Left lung (tissue), 10 donors: ENCODE data around the gene ABI3BP. TPM values are rescaled to one million over a fixed set of nuclear protein-coding genes. Genes with fewer than 3 reads are reported as not detected.

Experiments used
- ATAC-seq: fragments of 200-7000 bp; cut with Tn5 transposase; one replicate; pipeline ENCODE4 v1.9.1; 2020; ENCODE audit warnings: moderate library complexity
- DNase-seq, 4 donors: peaks; one replicate each; pipeline ENCODE4 v3.0.0-alpha.2; 2013 to 2020
- H3K27ac ChIP-seq, 2 donors: fragments of 200-600 bp; sonication (generic) in 1 of 2; one replicate each; pipeline versions ENCODE4 v1.5.0 to v1.8.0; 2020 to 2021
- H3K27me3 ChIP-seq, 2 donors: fragments of 200-600 bp; sonication (generic) in 1 of 2; one replicate each; pipeline versions ENCODE4 v1.5.0 to v1.8.0; 2020 to 2021
- H3K36me3 ChIP-seq, 2 donors: fragments of 200-600 bp; sonication (generic) in 1 of 2; one replicate each; pipeline versions ENCODE4 v1.5.0 to v1.8.0; 2020 to 2021
- H3K4me1 ChIP-seq, 2 donors: fragments of 200-600 bp; one replicate each; pipeline ENCODE4 v1.8.0; 2021
- H3K4me3 ChIP-seq, 2 donors: fragments of 200-600 bp; sonication (generic) in 1 of 2; one replicate each; pipeline versions ENCODE4 v1.5.0 to v1.8.0; 2020 to 2021; ENCODE audit warnings: mild to moderate bottlenecking in 1 of 2
- H3K9me3 ChIP-seq, 2 donors: fragments of 200-600 bp; sonication (generic) in 1 of 2; one replicate each; pipeline versions ENCODE4 v1.5.0 to v1.8.0; 2020 to 2021
- intact Hi-C, 2 donors: fragments of 100-400 bp; cut with DNase I; formaldehyde crosslinking; loops; one replicate each; pipeline versions ENCODE4 v1.11.2 to v1.14.2; 2022
- polyA plus RNA-seq, 6 donors: library from polyadenylated mRNA; unstranded; fragments of 120-200 nt; gene quantifications; one replicate each; pipeline ENCODE4 v1.2.1, GENCODE V29; 2013; ENCODE audit not compliant: insufficient read length in 6 of 6
- total RNA-seq, 2 donors: library from RNA; stranded (reverse); fragmentation: NEBNext Ultra II Directional; extraction: Animal tissue kit (Norgen Biotek cat#: 25700); gene quantifications; one replicate each; pipeline ENCODE4 v1.2.1, GENCODE V29; 2021
- TF ChIP-seq, protein P1 (sequence below), 2 donors: fragments of 200-600 bp; sonication (generic) in 1 of 2; IDR thresholded peaks; one replicate each; pipeline versions ENCODE4 v1.5.0 to v1.8.0; 2021; ENCODE audit warnings: antibody characterized with exemption in 2 of 2
- donor health status: DM: no; HTN: yes; CAD: no.
- donor health status: DM: no; HTN: no; CAD: no.

The ABI3BP gene
- total and polyA plus RNA-seq, 8 donors, result 65.2 to 138 (median 85.3) TPM

DNA sequence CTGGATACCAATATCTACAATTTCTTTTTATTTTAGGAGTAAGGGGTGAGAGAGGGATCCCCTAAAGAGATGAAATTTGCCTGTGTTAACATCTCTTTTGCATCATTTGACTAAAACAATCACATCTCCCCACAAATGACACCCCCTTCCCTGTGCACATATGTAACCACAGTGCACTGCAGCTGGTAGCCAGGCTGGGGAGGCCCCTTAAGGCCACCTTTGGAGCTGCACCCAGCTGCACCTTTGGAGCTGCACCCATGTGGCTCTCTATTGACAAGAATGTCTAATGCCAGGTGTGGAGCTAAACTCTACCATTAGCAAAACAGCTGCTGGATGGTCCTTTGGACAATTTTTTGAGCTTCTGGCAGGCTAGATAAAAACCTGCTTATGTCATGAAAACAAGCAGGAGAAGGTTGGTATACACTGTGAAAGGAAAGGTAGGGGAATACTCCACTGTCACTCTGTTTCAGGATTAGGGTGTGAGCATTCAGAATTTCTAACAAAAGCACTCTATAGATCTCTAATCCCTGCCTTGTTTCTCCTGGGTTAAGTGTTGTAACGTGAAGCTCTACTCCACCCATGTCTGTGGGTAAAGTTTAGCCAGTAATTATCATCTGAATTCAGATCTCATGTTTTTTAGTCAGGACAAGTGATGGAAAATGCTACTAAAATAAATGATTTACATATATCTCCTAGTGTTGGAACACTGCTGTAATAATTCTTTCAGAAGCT lies 231.8 kb downstream of the ABI3BP start:
- intact Hi-C loops, result no loop called here
- TF ChIP-seq, protein P1, sequence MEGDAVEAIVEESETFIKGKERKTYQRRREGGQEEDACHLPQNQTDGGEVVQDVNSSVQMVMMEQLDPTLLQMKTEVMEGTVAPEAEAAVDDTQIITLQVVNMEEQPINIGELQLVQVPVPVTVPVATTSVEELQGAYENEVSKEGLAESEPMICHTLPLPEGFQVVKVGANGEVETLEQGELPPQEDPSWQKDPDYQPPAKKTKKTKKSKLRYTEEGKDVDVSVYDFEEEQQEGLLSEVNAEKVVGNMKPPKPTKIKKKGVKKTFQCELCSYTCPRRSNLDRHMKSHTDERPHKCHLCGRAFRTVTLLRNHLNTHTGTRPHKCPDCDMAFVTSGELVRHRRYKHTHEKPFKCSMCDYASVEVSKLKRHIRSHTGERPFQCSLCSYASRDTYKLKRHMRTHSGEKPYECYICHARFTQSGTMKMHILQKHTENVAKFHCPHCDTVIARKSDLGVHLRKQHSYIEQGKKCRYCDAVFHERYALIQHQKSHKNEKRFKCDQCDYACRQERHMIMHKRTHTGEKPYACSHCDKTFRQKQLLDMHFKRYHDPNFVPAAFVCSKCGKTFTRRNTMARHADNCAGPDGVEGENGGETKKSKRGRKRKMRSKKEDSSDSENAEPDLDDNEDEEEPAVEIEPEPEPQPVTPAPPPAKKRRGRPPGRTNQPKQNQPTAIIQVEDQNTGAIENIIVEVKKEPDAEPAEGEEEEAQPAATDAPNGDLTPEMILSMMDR (IDR thresholded peaks at IDR 0.05), result no peak
- H3K36me3 ChIP-seq, result no peaks in the 10 kb centered on the region
- no peaks in the 10 kb centered on the region for H3K27me3 ChIP-seq
- ATAC-seq (peak; percentile 34), DNase-seq (no peak)
- H3K27ac ChIP-seq, result no peak overlapping the region
- H3K4me3 ChIP-seq, result no peak overlapping the region
- H3K4me1 ChIP-seq, result no peaks in the 10 kb centered on the region
- H3K9me3 ChIP-seq, result no peaks in the 10 kb centered on the region

DNA sequence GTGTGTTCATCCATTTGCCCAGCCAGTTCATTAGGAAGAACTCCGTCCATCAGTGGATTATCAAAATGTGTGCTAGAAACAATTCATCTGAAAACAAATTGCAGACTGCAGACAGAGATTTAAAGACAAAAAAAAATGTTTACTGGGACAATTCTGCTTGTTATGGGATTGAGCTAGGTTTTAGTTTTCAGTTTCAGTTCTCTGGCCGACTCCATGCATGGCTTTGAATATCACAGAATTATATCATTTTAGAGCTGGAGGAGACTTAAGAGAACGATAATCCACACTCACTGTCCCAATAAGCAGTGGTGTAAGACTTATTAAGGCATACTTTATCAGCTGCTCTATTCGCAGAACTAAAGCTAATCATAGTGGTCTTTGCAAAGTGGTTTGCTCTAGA lies 232.8 kb downstream of the ABI3BP start:
- DNase-seq (peak in 2 of 4 donors; percentile 13 to 28), ATAC-seq (no peak)

DNA sequence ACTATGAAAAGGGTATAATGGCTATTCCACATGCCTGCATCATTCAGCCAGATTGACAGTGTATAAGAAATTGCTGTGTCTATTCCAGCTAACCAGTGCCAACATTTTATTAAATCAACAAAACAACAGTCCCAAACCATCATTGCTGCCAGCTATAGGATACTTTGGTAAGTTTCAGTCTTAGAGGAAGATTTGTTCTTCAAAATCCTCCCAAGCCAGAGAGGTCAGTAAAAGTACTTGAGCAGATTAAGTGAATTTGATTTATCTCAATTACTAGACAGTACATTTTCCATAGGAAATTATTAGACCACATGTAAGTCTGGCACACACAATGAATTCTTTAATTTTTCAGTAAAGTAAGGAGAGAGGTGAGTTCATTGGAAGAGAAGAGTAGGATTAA lies 233.3 kb downstream of the ABI3BP start:
- H3K27ac ChIP-seq, result peak overlapping the region in 1 of 2 donors; percentile 17
- peak in 2 of 4 donors; percentile 12 to 17 for DNase-seq
- no peaks in the 10 kb centered on the region for H3K27me3 ChIP-seq
- H3K36me3 ChIP-seq, result peaks cover 0 to 3% of the 10 kb centered on the region in 2 donors
- H3K4me1 ChIP-seq, result no peaks in the 10 kb centered on the region
- no peak overlapping the region for H3K4me3 ChIP-seq
- H3K9me3 ChIP-seq, result no peaks in the 10 kb centered on the region
- no peak for ATAC-seq
- intact Hi-C loops, result no loop called here
- TF ChIP-seq, protein P1 (IDR thresholded peaks at IDR 0.05), result no peak

More for the DNA sequence above, 232.8 kb downstream of the ABI3BP start:
- no peaks in the 10 kb centered on the region for H3K27me3 ChIP-seq
- H3K9me3 ChIP-seq, result no peaks in the 10 kb centered on the region
- no peak overlapping the region for H3K4me3 ChIP-seq
- TF ChIP-seq, protein P1 (IDR thresholded peaks at IDR 0.05), result no peak
- peak overlapping the region in 1 of 2 donors; percentile 17 for H3K27ac ChIP-seq
- intact Hi-C loops, result no loop called here
- H3K4me1 ChIP-seq, result no peaks in the 10 kb centered on the region
- no peaks in the 10 kb centered on the region for H3K36me3 ChIP-seq

DNA sequence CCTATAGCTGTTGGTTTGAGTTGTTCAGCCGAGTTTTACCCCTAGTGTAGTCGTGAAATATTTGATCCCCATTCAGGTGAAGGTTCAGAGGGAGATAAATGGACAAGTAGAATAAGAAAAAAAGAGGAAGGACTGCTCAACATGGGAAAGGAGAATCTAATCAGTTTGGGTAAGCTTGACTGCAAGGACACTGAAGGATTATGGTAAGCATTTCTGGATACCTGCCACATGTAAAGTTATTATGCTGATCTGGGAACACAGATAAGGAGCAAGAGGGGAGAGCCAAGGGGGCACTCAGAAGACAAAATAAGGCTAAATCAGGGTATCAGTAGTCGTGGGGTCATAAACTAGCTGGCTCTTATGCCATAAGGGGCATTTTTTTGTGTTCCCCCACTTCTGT lies 234.1 kb downstream of the ABI3BP start:
- no peaks in the 10 kb centered on the region for H3K9me3 ChIP-seq
- peaks cover 0 to 7% of the 10 kb centered on the region in 2 donors for H3K36me3 ChIP-seq
- no peaks in the 10 kb centered on the region for H3K27me3 ChIP-seq
- intact Hi-C loops, result no loop called here
- H3K27ac ChIP-seq, result no peak overlapping the region
- H3K4me3 ChIP-seq, result no peak overlapping the region
- DNase-seq (no peak), ATAC-seq (no peak)
- TF ChIP-seq, protein P1 (IDR thresholded peaks at IDR 0.05), result no peak
- H3K4me1 ChIP-seq, result no peaks in the 10 kb centered on the region

DNA sequence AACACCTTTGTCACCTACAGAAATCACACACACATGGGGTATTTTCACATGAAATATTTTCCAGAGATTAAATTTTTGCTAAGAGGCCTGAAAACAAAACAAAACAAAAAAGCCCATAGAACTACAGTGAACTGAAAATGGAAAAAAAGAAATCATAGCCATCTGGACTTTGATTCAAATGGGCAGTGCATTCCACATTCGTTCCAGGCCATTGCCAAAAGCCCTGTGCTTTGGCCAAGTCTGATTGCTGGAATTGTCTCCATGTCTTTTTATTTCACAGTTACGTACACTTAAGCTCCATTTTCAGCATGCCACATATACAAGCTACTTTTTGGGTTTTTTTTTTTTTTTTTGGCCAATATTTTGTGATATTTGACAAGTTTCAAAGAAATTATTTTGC lies 236.8 kb downstream of the ABI3BP start:
- ATAC-seq, result no peak
- no peaks in the 10 kb centered on the region for H3K4me1 ChIP-seq
- H3K4me3 ChIP-seq, result no peak overlapping the region
- H3K27ac ChIP-seq, result no peak overlapping the region
- H3K27me3 ChIP-seq, result no peaks in the 10 kb centered on the region
- intact Hi-C loops, result no loop called here
- no peaks in the 10 kb centered on the region for H3K9me3 ChIP-seq
- peaks cover 0 to 32% of the 10 kb centered on the region in 2 donors for H3K36me3 ChIP-seq
- no peak for DNase-seq
- TF ChIP-seq, protein P1 (IDR thresholded peaks at IDR 0.05), result no peak
